ENCODE measurements around the gene PGM2L1.
"Not testable (repeated sequence)": the region's sequence is repeated elsewhere in the genome, so short reads cannot be mapped to it uniquely, and the experiment has no call there.

Gene PGM2L1

GRCh38 chr11:74332291-74332690 lies 65.9 kb downstream of the PGM2L1 start:
- Histone ChIP-seq H3K4me2 (ENCODE audit: low read depth, low read length) (no peak overlapping the region), H3K27ac (ENCODE audit: low read length) (no peak overlapping the region), H4K20me1 (ENCODE audit: insufficient read depth, low read length) (no peaks in the 10 kb centered on the region), H3K9me3 (replicated peaks; ENCODE audit: insufficient read depth, low read length) (no peaks in the 10 kb centered on the region), H3K9me2 (replicated peaks; ENCODE audit: insufficient read depth, low read length) (no peaks in the 10 kb centered on the region), H3K9ac (ENCODE audit: low read length) (no peak overlapping the region), H3K27me3 (replicated peaks; ENCODE audit: insufficient read depth, low read length) (no peaks in the 10 kb centered on the region), H3K79me2 (ENCODE audit: low read length) (no peaks in the 10 kb centered on the region), H3K36me3 (replicated peaks; ENCODE audit: insufficient read depth, low read length) (no peaks in the 10 kb centered on the region), H2AFZ (ENCODE audit: low read length) (no peak overlapping the region), H3F3A (ENCODE audit: insufficient read depth, low read length) (no peaks in the 10 kb centered on the region), H3K4me1 (ENCODE audit: low read length) (no peaks in the 10 kb centered on the region), H3K4me3 (ENCODE audit: low read length) (no peak overlapping the region)
- no peak for TF ChIP-seq EZH2phosphoT487 (IDR thresholded peaks at IDR 0.05; ENCODE audit: low read length)
- TF ChIP-seq CTCF (IDR thresholded peaks at IDR 0.05; ENCODE audit: low read length), result no peak
- no peak for TF ChIP-seq EZH2 (optimal IDR thresholded peaks at IDR 0.05; ENCODE audit: low read depth, low read length)
- DNase-seq, result no peak

- H3K36me3 ChIP-seq (replicated peaks; ENCODE audit: insufficient read depth, low read length); H3K27ac ChIP-seq (ENCODE audit: low read length); H3K79me2 ChIP-seq (ENCODE audit: low read length); H3K4me2 ChIP-seq (ENCODE audit: low read depth, low read length); H3K9me3 ChIP-seq (replicated peaks; ENCODE audit: insufficient read depth, low read length); H3K9ac ChIP-seq (ENCODE audit: low read length); DNase-seq; H3F3A ChIP-seq (ENCODE audit: insufficient read depth, low read length); H3K27me3 ChIP-seq (replicated peaks; ENCODE audit: insufficient read depth, low read length); H3K4me1 ChIP-seq (ENCODE audit: low read length); H4K20me1 ChIP-seq (ENCODE audit: insufficient read depth, low read length); H3K9me2 ChIP-seq (replicated peaks; ENCODE audit: insufficient read depth, low read length); H3K4me3 ChIP-seq (ENCODE audit: low read length); H2AFZ ChIP-seq (ENCODE audit: low read length): not testable (repeated sequence)
These were observed 67.2 kb downstream of the PGM2L1 start for GRCh38 chr11:74331000-74331399.

GRCh38 chr11:74330075-74330858 lies 68.0 kb downstream of the PGM2L1 start:
- Histone ChIP-seq H3K4me2 (ENCODE audit: low read depth, low read length) (no peak overlapping the region), H3K4me3 (ENCODE audit: low read length) (no peak overlapping the region), H3K36me3 (replicated peaks; ENCODE audit: insufficient read depth, low read length) (no peaks in the 10 kb centered on the region), H3K9me2 (replicated peaks; ENCODE audit: insufficient read depth, low read length) (no peaks in the 10 kb centered on the region), H3K27ac (ENCODE audit: low read length) (no peak overlapping the region), H3K4me1 (ENCODE audit: low read length) (no peaks in the 10 kb centered on the region), H3F3A (ENCODE audit: insufficient read depth, low read length) (no peaks in the 10 kb centered on the region), H3K9ac (ENCODE audit: low read length) (no peak overlapping the region), H3K9me3 (replicated peaks; ENCODE audit: insufficient read depth, low read length) (no peaks in the 10 kb centered on the region), H4K20me1 (ENCODE audit: insufficient read depth, low read length) (no peaks in the 10 kb centered on the region), H3K79me2 (ENCODE audit: low read length) (no peaks in the 10 kb centered on the region), H3K27me3 (replicated peaks; ENCODE audit: insufficient read depth, low read length) (no peaks in the 10 kb centered on the region), H2AFZ (ENCODE audit: low read length) (no peak overlapping the region)
- TF ChIP-seq CTCF (IDR thresholded peaks at IDR 0.05; ENCODE audit: low read length) (no peak), EZH2phosphoT487 (IDR thresholded peaks at IDR 0.05; ENCODE audit: low read length) (no peak), EZH2 (optimal IDR thresholded peaks at IDR 0.05; ENCODE audit: low read depth, low read length) (no peak)
- no peak for DNase-seq

- no peak overlapping the region for H3K9ac ChIP-seq (ENCODE audit: low read length)
- H4K20me1 ChIP-seq (ENCODE audit: insufficient read depth, low read length), result no peaks in the 10 kb centered on the region
- no peaks in the 10 kb centered on the region for H3K4me1 ChIP-seq (ENCODE audit: low read length)
- no peak overlapping the region for H3K4me3 ChIP-seq (ENCODE audit: low read length)
- no peaks in the 10 kb centered on the region for H3K9me3 ChIP-seq (replicated peaks; ENCODE audit: insufficient read depth, low read length)
- DNase-seq, result no peak
- H3F3A ChIP-seq (ENCODE audit: insufficient read depth, low read length), result no peaks in the 10 kb centered on the region
- H3K27me3 ChIP-seq (replicated peaks; ENCODE audit: insufficient read depth, low read length), result no peaks in the 10 kb centered on the region
- no peak overlapping the region for H3K4me2 ChIP-seq (ENCODE audit: low read depth, low read length)
- no peaks in the 10 kb centered on the region for H3K36me3 ChIP-seq (replicated peaks; ENCODE audit: insufficient read depth, low read length)
- H3K9me2 ChIP-seq (replicated peaks; ENCODE audit: insufficient read depth, low read length), result no peaks in the 10 kb centered on the region
- H2AFZ ChIP-seq (ENCODE audit: low read length), result no peak overlapping the region
- H3K79me2 ChIP-seq (ENCODE audit: low read length), result no peaks in the 10 kb centered on the region
- H3K27ac ChIP-seq (ENCODE audit: low read length), result no peak overlapping the region
- TF ChIP-seq EZH2phosphoT487 (IDR thresholded peaks at IDR 0.05; ENCODE audit: low read length), result no peak
- no peak for TF ChIP-seq EZH2 (optimal IDR thresholded peaks at IDR 0.05; ENCODE audit: low read depth, low read length)
- TF ChIP-seq CTCF (IDR thresholded peaks at IDR 0.05; ENCODE audit: low read length), result no peak
These were observed 71.2 kb downstream of the PGM2L1 start for GRCh38 chr11:74327076-74327475.
